KMS-11 (cell line): Measurements from ENCODE around the gene SUGCT.
A peak's percentile ranks its signal among the peaks of the same experiment; 100 is the strongest.

ENCODE experiments used
- H2AFZ ChIP-seq: fragments of 200-600 bp; sonication (generic); 2 replicates; pipeline ENCODE4 v1.6.1; 2016; ENCODE audit warnings: antibody characterized with exemption, mixed run types, low read depth
- H3K27ac ChIP-seq: fragments of 200-600 bp; sonication (generic); 2 replicates; pipeline ENCODE4 v1.6.1; 2016; ENCODE audit warnings: mild to moderate bottlenecking, mixed run types
- H3K27me3 ChIP-seq: fragments of 200-600 bp; sonication (generic); 2 replicates; pipeline ENCODE4 v1.6.1; 2017; ENCODE audit warnings: mild to moderate bottlenecking, low read depth, mixed run types, moderate library complexity; ENCODE audit not compliant: insufficient read depth
- H3K36me3 ChIP-seq: fragments of 200-600 bp; sonication (generic); 2 replicates; pipeline ENCODE4 v1.6.1; 2017; ENCODE audit warnings: mild to moderate bottlenecking, mixed run types; ENCODE audit not compliant: insufficient read depth
- H3K4me1 ChIP-seq: fragments of 200-600 bp; sonication (generic); 2 replicates; pipeline ENCODE4 v1.6.1; 2016; ENCODE audit warnings: mild to moderate bottlenecking, low read depth, mixed run types; ENCODE audit not compliant: poor library complexity, severe bottlenecking
- H3K4me2 ChIP-seq: fragments of 200-600 bp; sonication (generic); 2 replicates; pipeline ENCODE4 v1.7.0; 2016; ENCODE audit warnings: mild to moderate bottlenecking, mixed run types
- H3K4me3 ChIP-seq: fragments of 200-600 bp; sonication (generic); IDR thresholded peaks from 2 replicates; pipeline ENCODE4 v1.6.1; 2017; ENCODE audit warnings: low read depth, low read length, mixed read lengths; ENCODE audit not compliant: insufficient read depth
- H3K79me2 ChIP-seq: fragments of 200-600 bp; sonication (generic); 2 replicates; pipeline ENCODE4 v1.6.1; 2016; ENCODE audit warnings: low read depth, mixed run types; ENCODE audit not compliant: insufficient read depth
- H3K9ac ChIP-seq: fragments of 200-600 bp; sonication (generic); 2 replicates; pipeline ENCODE4 v1.6.1; 2016; ENCODE audit warnings: mild to moderate bottlenecking, mixed run types
- H4K20me1 ChIP-seq: fragments of 200-600 bp; sonication (generic); 2 replicates; pipeline ENCODE4 v1.6.1; 2016; ENCODE audit warnings: mild to moderate bottlenecking, mixed run types; ENCODE audit not compliant: insufficient read depth
- CTCF ChIP-seq: fragments of 200-600 bp; sonication (generic); conservative IDR thresholded peaks from 2 replicates; pipeline ENCODE4 v1.6.1; 2017; ENCODE audit warnings: low read depth, mild to moderate bottlenecking, antibody characterized with exemption, low read length, moderate library complexity, mixed read lengths

The SUGCT gene

GRCh38 chr7:40474790-40475680, 340.2 kb downstream of the SUGCT start:
- peak overlapping the region; percentile 46 for H3K27ac ChIP-seq
- H3K4me2 ChIP-seq, result peak overlapping the region; percentile 59
- H3K79me2 ChIP-seq, result no peaks in the 10 kb centered on the region
- H3K36me3 ChIP-seq, result no peaks in the 10 kb centered on the region
- TF ChIP-seq CTCF, result no peak
- H2AFZ ChIP-seq, result peak overlapping the region; percentile 2
- peak overlapping the region; percentile 8; the same call in 1 of the 2 replicates for H3K9ac ChIP-seq
- H3K4me3 ChIP-seq, result no peak overlapping the region
- H3K4me1 ChIP-seq, result peaks cover 35% of the 10 kb centered on the region
- no peaks in the 10 kb centered on the region; the same call in 1 of the 2 replicates for H3K27me3 ChIP-seq
- no peaks in the 10 kb centered on the region for H4K20me1 ChIP-seq

- no peak overlapping the region for H3K4me3 ChIP-seq
- H3K79me2 ChIP-seq, result no peaks in the 10 kb centered on the region
- H4K20me1 ChIP-seq, result no peaks in the 10 kb centered on the region
- H3K36me3 ChIP-seq, result no peaks in the 10 kb centered on the region
- H3K27ac ChIP-seq, result peak overlapping the region; percentile 46; the same call in 1 of the 2 replicates
- no peaks in the 10 kb centered on the region; the same call in 1 of the 2 replicates for H3K27me3 ChIP-seq
- TF ChIP-seq CTCF, result no peak
- no peak overlapping the region for H2AFZ ChIP-seq
- peak overlapping the region; percentile 59 for H3K4me2 ChIP-seq
- H3K4me1 ChIP-seq, result peaks cover 35% of the 10 kb centered on the region
- no peak overlapping the region for H3K9ac ChIP-seq
Measured at GRCh38 chr7:40475681-40475982, 340.8 kb downstream of the SUGCT start.

DNA sequence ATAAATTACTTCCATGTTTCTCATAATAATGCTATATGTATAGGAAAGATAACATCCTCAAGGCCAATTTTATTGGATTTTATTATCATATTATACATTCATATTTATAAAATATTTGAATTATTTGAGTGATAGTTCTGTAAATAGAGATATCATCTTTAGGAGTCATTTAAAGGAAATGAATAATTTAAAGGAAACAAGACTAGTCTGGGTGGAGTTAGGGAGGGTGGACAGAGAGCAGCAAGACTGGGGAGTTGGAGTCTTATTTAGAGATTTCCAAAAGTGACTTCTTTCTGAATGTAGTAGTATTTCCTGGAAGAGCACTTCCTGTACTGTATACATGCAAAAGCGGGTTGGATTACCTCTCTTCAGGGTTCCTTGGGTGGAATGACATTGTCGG, 342.3 kb downstream of the SUGCT start:
- no peaks in the 10 kb centered on the region for H3K36me3 ChIP-seq
- H4K20me1 ChIP-seq, result no peaks in the 10 kb centered on the region
- no peak for TF ChIP-seq CTCF
- no peaks in the 10 kb centered on the region for H3K79me2 ChIP-seq
- H3K27ac ChIP-seq, result no peak overlapping the region
- H3K4me1 ChIP-seq, result peaks cover 35% of the 10 kb centered on the region
- H3K9ac ChIP-seq, result no peak overlapping the region
- no peak overlapping the region for H3K4me2 ChIP-seq
- H3K4me3 ChIP-seq, result no peak overlapping the region
- no peak overlapping the region for H2AFZ ChIP-seq
- no peaks in the 10 kb centered on the region; the same call in 1 of the 2 replicates for H3K27me3 ChIP-seq

GRCh38 chr7:40482845-40483244, 348.0 kb downstream of the SUGCT start:
- H3K79me2 ChIP-seq, result no peaks in the 10 kb centered on the region
- no peak overlapping the region for H3K9ac ChIP-seq
- no peaks in the 10 kb centered on the region for H3K36me3 ChIP-seq
- H3K27me3 ChIP-seq, result no peaks in the 10 kb centered on the region
- no peak overlapping the region for H2AFZ ChIP-seq
- H3K27ac ChIP-seq, result no peak overlapping the region
- no peak for TF ChIP-seq CTCF
- no peak overlapping the region for H3K4me2 ChIP-seq
- H3K4me1 ChIP-seq, result no peaks in the 10 kb centered on the region
- H4K20me1 ChIP-seq, result no peaks in the 10 kb centered on the region
- H3K4me3 ChIP-seq, result no peak overlapping the region
